ENCODE results near the gene AHSA1.

AHSA1 gene

GRCh38 chr14:77503138-77503537, 45.2 kb downstream of the AHSA1 start:
- H3K79me2 ChIP-seq = no peaks in the 10 kb centered on the region
- no peaks in the 10 kb centered on the region for H3K27me3 ChIP-seq (ENCODE audit: control insufficient read depth, insufficient read depth, low read length)
- H3K27ac ChIP-seq = no peak overlapping the region
- no peaks in the 10 kb centered on the region for H3K36me3 ChIP-seq (ENCODE audit: control insufficient read depth, insufficient read depth, low read length)
- H3K4me2 ChIP-seq (ENCODE audit: low read length) = no peak overlapping the region
- H3K4me3 ChIP-seq (ENCODE audit: low read depth, low read length) = no peak overlapping the region
- no peaks in the 10 kb centered on the region for H3K4me1 ChIP-seq
- no peak for TF ChIP-seq CTCF (IDR thresholded peaks at IDR 0.05)
- no peak overlapping the region for H3K9ac ChIP-seq
- no peak overlapping the region for H2AFZ ChIP-seq
- H3K9me3 ChIP-seq (ENCODE audit: control insufficient read depth, low read length) = no peaks in the 10 kb centered on the region

DNA sequence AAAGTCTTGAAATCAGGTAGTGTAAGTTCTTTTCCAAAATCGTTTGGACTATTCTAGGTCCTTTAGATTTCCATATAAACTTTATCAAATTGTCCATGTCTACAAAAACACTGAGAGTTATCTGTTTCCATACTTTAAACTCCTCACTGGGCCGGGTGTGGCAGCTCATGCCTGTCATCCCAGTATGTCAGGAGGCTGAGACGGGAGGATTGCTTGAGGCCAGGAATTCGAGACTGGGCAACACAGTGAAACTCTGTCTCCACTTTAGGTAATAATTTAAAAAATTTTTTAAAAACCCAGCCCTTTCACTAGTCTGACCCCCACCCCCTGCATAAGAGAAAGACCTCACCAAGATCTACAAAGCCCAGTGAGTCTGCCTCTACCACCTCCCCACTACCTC, 47.1 kb downstream of the AHSA1 start:
- H3K4me3 ChIP-seq (ENCODE audit: low read depth, low read length) = no peak overlapping the region
- no peak for TF ChIP-seq CTCF (IDR thresholded peaks at IDR 0.05)
- H3K27me3 ChIP-seq (ENCODE audit: control insufficient read depth, insufficient read depth, low read length) = no peaks in the 10 kb centered on the region
- no peak overlapping the region for H2AFZ ChIP-seq
- H3K79me2 ChIP-seq = no peaks in the 10 kb centered on the region
- no peak overlapping the region for H3K27ac ChIP-seq
- H3K4me1 ChIP-seq = no peaks in the 10 kb centered on the region
- H3K9me3 ChIP-seq (ENCODE audit: control insufficient read depth, low read length) = no peaks in the 10 kb centered on the region
- H3K9ac ChIP-seq = no peak overlapping the region
- no peaks in the 10 kb centered on the region for H3K36me3 ChIP-seq (ENCODE audit: control insufficient read depth, insufficient read depth, low read length)
- H3K4me2 ChIP-seq (ENCODE audit: low read length) = no peak overlapping the region

GRCh38 chr14:77507762-77508161, 49.9 kb downstream of the AHSA1 start:
- no peaks in the 10 kb centered on the region for H3K27me3 ChIP-seq (ENCODE audit: control insufficient read depth, insufficient read depth, low read length)
- no peaks in the 10 kb centered on the region for H3K36me3 ChIP-seq (ENCODE audit: control insufficient read depth, insufficient read depth, low read length)
- H3K27ac ChIP-seq = no peak overlapping the region
- H3K9ac ChIP-seq = no peak overlapping the region
- H3K4me3 ChIP-seq (ENCODE audit: low read depth, low read length) = no peak overlapping the region
- H3K4me1 ChIP-seq = no peaks in the 10 kb centered on the region
- no peak for TF ChIP-seq CTCF (IDR thresholded peaks at IDR 0.05)
- H3K9me3 ChIP-seq (ENCODE audit: control insufficient read depth, low read length) = no peaks in the 10 kb centered on the region
- H3K4me2 ChIP-seq (ENCODE audit: low read length) = no peak overlapping the region
- no peaks in the 10 kb centered on the region for H3K79me2 ChIP-seq
- H2AFZ ChIP-seq = no peak overlapping the region

DNA sequence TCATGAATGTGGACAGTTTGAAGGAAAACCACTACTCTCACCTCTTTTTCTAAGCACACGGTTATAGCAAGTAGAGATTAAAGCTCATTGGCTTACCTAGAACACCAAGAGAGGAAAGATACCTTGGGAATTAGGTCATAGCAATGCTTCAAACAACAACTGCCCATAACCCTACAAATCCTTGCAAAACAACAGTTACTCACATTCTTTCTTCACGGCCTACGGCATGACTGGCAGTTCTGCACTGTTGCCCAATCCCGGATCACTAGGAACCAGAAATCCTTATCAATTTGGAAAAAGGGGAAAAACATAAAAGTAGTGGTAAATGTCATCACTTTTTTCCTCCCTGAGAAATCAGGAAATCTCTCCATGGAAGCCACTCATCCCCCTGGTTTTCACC, 50.4 kb downstream of the AHSA1 start:
- Histone ChIP-seq H3K79me2 (no peaks in the 10 kb centered on the region), H2AFZ (no peak overlapping the region), H3K4me2 (ENCODE audit: low read length) (no peak overlapping the region), H3K4me1 (no peaks in the 10 kb centered on the region), H3K4me3 (ENCODE audit: low read depth, low read length) (no peak overlapping the region), H3K36me3 (ENCODE audit: control insufficient read depth, insufficient read depth, low read length) (no peaks in the 10 kb centered on the region), H3K27me3 (ENCODE audit: control insufficient read depth, insufficient read depth, low read length) (no peaks in the 10 kb centered on the region), H3K9me3 (ENCODE audit: control insufficient read depth, low read length) (no peaks in the 10 kb centered on the region), H3K9ac (no peak overlapping the region), H3K27ac (no peak overlapping the region)
- no peak for TF ChIP-seq CTCF (IDR thresholded peaks at IDR 0.05)

DNA sequence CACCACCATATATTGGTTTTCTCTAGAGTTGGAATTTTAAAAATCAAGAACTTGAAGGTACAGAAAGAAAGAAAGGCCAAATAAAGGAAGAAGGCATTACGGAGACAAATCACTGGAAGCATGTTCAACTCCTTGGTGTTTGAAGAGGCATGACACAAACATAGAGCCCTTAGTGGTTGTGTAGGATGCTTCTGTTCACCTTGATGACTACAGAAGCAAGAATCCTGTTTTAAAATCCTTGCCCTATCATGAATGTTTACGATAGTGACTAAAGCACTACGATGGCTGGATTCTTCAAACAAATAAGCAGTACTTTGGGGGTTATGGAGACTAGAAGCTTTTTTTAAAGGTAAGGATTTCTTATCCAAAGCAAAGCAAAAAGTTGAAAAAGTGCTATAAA, 51.0 kb downstream of the AHSA1 start:
- no peak for TF ChIP-seq CTCF (IDR thresholded peaks at IDR 0.05)
- Histone ChIP-seq H3K36me3 (ENCODE audit: control insufficient read depth, insufficient read depth, low read length) (no peaks in the 10 kb centered on the region), H3K4me3 (ENCODE audit: low read depth, low read length) (no peak overlapping the region), H3K4me1 (no peaks in the 10 kb centered on the region), H3K79me2 (no peaks in the 10 kb centered on the region), H3K4me2 (ENCODE audit: low read length) (no peak overlapping the region), H3K27me3 (ENCODE audit: control insufficient read depth, insufficient read depth, low read length) (no peaks in the 10 kb centered on the region), H3K9me3 (ENCODE audit: control insufficient read depth, low read length) (no peaks in the 10 kb centered on the region), H3K9ac (no peak overlapping the region), H3K27ac (no peak overlapping the region), H2AFZ (no peak overlapping the region)
